Activated CD4-positive, alpha-beta T cell treated with anti-CD3 and anti-CD28 coated beads, Interleukin-2, amount 10 ng/mL, durations not matched to agents 24 days and 14 days (primary cell): ENCODE measurements around the gene RERE. TPM values are rescaled to one million over a fixed set of nuclear protein-coding genes. Genes with fewer than 3 reads are reported as not detected.

Experiments used
- DNase-seq: peaks from one replicate; pipeline ENCODE4 v3.0.0; 2022
- H3K27ac Mint-ChIP-seq: one replicate; pipeline ENCODE4 v1.8.0; 2022; ENCODE audit warnings: mild to moderate bottlenecking, mixed read lengths
- H3K27me3 Mint-ChIP-seq: one replicate; pipeline ENCODE4 v1.8.0; 2022; ENCODE audit warnings: mixed read lengths
- H3K36me3 Mint-ChIP-seq: one replicate; pipeline ENCODE4 v1.8.0; 2022; ENCODE audit warnings: low read depth, mild to moderate bottlenecking, mixed read lengths
- H3K4me1 Mint-ChIP-seq: one replicate; pipeline ENCODE4 v1.8.0; 2021; ENCODE audit warnings: mixed read lengths
- H3K4me3 Mint-ChIP-seq: one replicate; pipeline ENCODE4 v1.8.0; 2022; ENCODE audit warnings: mild to moderate bottlenecking, moderate library complexity, mixed read lengths
- H3K9me3 Mint-ChIP-seq: one replicate; pipeline ENCODE4 v1.8.0; 2021; ENCODE audit warnings: mixed read lengths
- intact Hi-C: fragments of 100-400 bp; cut with micrococcal nuclease; formaldehyde crosslinking; loops from one replicate; pipeline ENCODE4 v1.15.1; 2023
- total RNA-seq: library from RNA; stranded (reverse); gene quantifications from 2 replicates; pipeline ENCODE4 v1.2.3, GENCODE V29; 2022

The RERE gene
- total RNA-seq, 1 donor from 2014 or later, result 85.6 TPM

GRCh38 chr1:8358897-8359616 is 458.4 kb downstream of the RERE start:
- H3K4me1 Mint-ChIP-seq, result no peaks in the 10 kb centered on the region

GRCh38 chr1:8358241-8358896 is 459.1 kb downstream of the RERE start:
- Mint-ChIP-seq H3K27ac (no peak overlapping the region), H3K4me1 (no peaks in the 10 kb centered on the region), H3K4me3 (no peak overlapping the region), H3K36me3 (peaks cover 46% of the 10 kb centered on the region), H3K27me3 (no peaks in the 10 kb centered on the region), H3K9me3 (no peaks in the 10 kb centered on the region)
- intact Hi-C loops, result no loop called here
- DNase-seq, result no peak

More at GRCh38 chr1:8358897-8359616, 458.4 kb downstream of the RERE start:
- intact Hi-C loops, result no loop called here
- Mint-ChIP-seq H3K36me3 (peaks cover 41% of the 10 kb centered on the region), H3K4me3 (no peak overlapping the region), H3K9me3 (no peaks in the 10 kb centered on the region), H3K27ac (no peak overlapping the region), H3K27me3 (no peaks in the 10 kb centered on the region)
- no peak for DNase-seq

- intact Hi-C loops, result no loop called here
- no peak for DNase-seq
- Mint-ChIP-seq H3K27me3 (no peaks in the 10 kb centered on the region), H3K4me3 (no peak overlapping the region), H3K27ac (no peak overlapping the region), H3K4me1 (no peaks in the 10 kb centered on the region), H3K9me3 (no peaks in the 10 kb centered on the region), H3K36me3 (peaks cover 45% of the 10 kb centered on the region)
Observed at GRCh38 chr1:8357329-8358101, 459.9 kb downstream of the RERE start.

GRCh38 chr1:8356256-8357209 is 460.9 kb downstream of the RERE start:
- Mint-ChIP-seq H3K9me3 (no peaks in the 10 kb centered on the region), H3K4me1 (no peaks in the 10 kb centered on the region), H3K27me3 (no peaks in the 10 kb centered on the region), H3K4me3 (no peak overlapping the region), H3K36me3 (peaks cover 39% of the 10 kb centered on the region), H3K27ac (peak overlapping the region; percentile 9)
- no peak for DNase-seq
- intact Hi-C loops, result no loop called here

GRCh38 chr1:8355439-8356255 is 461.8 kb downstream of the RERE start:
- peaks cover 37% of the 10 kb centered on the region for H3K36me3 Mint-ChIP-seq
- no peaks in the 10 kb centered on the region for H3K4me1 Mint-ChIP-seq
- DNase-seq, result no peak
- no peaks in the 10 kb centered on the region for H3K27me3 Mint-ChIP-seq
- intact Hi-C loops, result no loop called here
- no peaks in the 10 kb centered on the region for H3K9me3 Mint-ChIP-seq
- H3K4me3 Mint-ChIP-seq, result no peak overlapping the region
- no peak overlapping the region for H3K27ac Mint-ChIP-seq

- no peak for DNase-seq
- H3K9me3 Mint-ChIP-seq, result no peaks in the 10 kb centered on the region
- H3K36me3 Mint-ChIP-seq, result peaks cover 35% of the 10 kb centered on the region
- H3K27me3 Mint-ChIP-seq, result no peaks in the 10 kb centered on the region
- H3K4me1 Mint-ChIP-seq, result no peaks in the 10 kb centered on the region
- H3K4me3 Mint-ChIP-seq, result no peak overlapping the region
- no peak overlapping the region for H3K27ac Mint-ChIP-seq
- intact Hi-C loops, result no loop called here
Observed at GRCh38 chr1:8354038-8354437, 463.4 kb downstream of the RERE start.

- intact Hi-C loops, result no loop called here
- Mint-ChIP-seq H3K4me3 (no peak overlapping the region), H3K36me3 (peaks cover 32% of the 10 kb centered on the region), H3K27ac (peak overlapping the region; percentile 40), H3K4me1 (no peaks in the 10 kb centered on the region), H3K27me3 (no peaks in the 10 kb centered on the region), H3K9me3 (no peaks in the 10 kb centered on the region)
- no peak for DNase-seq
Observed at GRCh38 chr1:8352886-8353785, 464.3 kb downstream of the RERE start.

- Mint-ChIP-seq H3K27me3 (no peaks in the 10 kb centered on the region), H3K27ac (no peak overlapping the region), H3K4me1 (no peaks in the 10 kb centered on the region), H3K9me3 (no peaks in the 10 kb centered on the region), H3K36me3 (peaks cover 26% of the 10 kb centered on the region), H3K4me3 (no peak overlapping the region)
- no peak for DNase-seq
- intact Hi-C loops, result no loop called here
Observed at GRCh38 chr1:8352471-8352845, 465.0 kb downstream of the RERE start.

GRCh38 chr1:8351693-8352470 is 465.6 kb downstream of the RERE start:
- H3K27ac Mint-ChIP-seq, result no peak overlapping the region

GRCh38 chr1:8350914-8351684 is 466.3 kb downstream of the RERE start:
- Mint-ChIP-seq H3K36me3 (peaks cover 18% of the 10 kb centered on the region), H3K27me3 (no peaks in the 10 kb centered on the region), H3K4me1 (no peaks in the 10 kb centered on the region), H3K4me3 (no peak overlapping the region), H3K9me3 (no peaks in the 10 kb centered on the region), H3K27ac (no peak overlapping the region)
- DNase-seq, result no peak
- intact Hi-C loops, result no loop called here

More at GRCh38 chr1:8351693-8352470, 465.6 kb downstream of the RERE start:
- peak; percentile 68 for DNase-seq
- intact Hi-C loops, result no loop called here
- Mint-ChIP-seq H3K9me3 (no peaks in the 10 kb centered on the region), H3K4me1 (no peaks in the 10 kb centered on the region), H3K36me3 (peaks cover 24% of the 10 kb centered on the region), H3K27me3 (no peaks in the 10 kb centered on the region), H3K4me3 (no peak overlapping the region)

- no peak overlapping the region for H3K4me3 Mint-ChIP-seq
- H3K4me1 Mint-ChIP-seq, result no peaks in the 10 kb centered on the region
- intact Hi-C loops, result loop anchor here (1.0 to 2.0 kb wide), 3 partner anchors 31 to 368 kb away; partner anchors contain the start of gene SLC45A1
- DNase-seq, result no peak
- H3K9me3 Mint-ChIP-seq, result no peaks in the 10 kb centered on the region
- H3K27ac Mint-ChIP-seq, result no peak overlapping the region
- peaks cover 9% of the 10 kb centered on the region for H3K36me3 Mint-ChIP-seq
- no peaks in the 10 kb centered on the region for H3K27me3 Mint-ChIP-seq
Observed at GRCh38 chr1:8349961-8350360, 467.5 kb downstream of the RERE start.
